HUES48 (cell line): ENCODE results near the gene ATF5.

Experiments used
- H3K27ac ChIP-seq: one replicate; pipeline ENCODE4 v1.7.0; 2013; ENCODE audit warnings: low read depth, low read length, inconsistent platforms
- H3K27me3 ChIP-seq: 2 replicates; pipeline ENCODE4 v1.6.1; 2013; ENCODE audit warnings: mild to moderate bottlenecking, low read length; ENCODE audit not compliant: control insufficient read depth, insufficient read depth
- H3K36me3 ChIP-seq: 2 replicates; pipeline ENCODE4 v1.6.1; 2013; ENCODE audit warnings: low read length; ENCODE audit not compliant: control insufficient read depth, insufficient read depth
- H3K4me1 ChIP-seq: 2 replicates; pipeline ENCODE4 v1.6.1; 2013; ENCODE audit warnings: mild to moderate bottlenecking, low read length; ENCODE audit not compliant: control insufficient read depth, insufficient read depth
- H3K4me3 ChIP-seq: 2 replicates; pipeline ENCODE4 v1.5.1; 2013; ENCODE audit warnings: mild to moderate bottlenecking, low read depth, low read length
- H3K9ac ChIP-seq: 2 replicates; pipeline ENCODE4 v1.6.1; 2013; ENCODE audit warnings: mild to moderate bottlenecking, low read depth, low read length, moderate library complexity
- H3K9me3 ChIP-seq: 2 replicates; pipeline ENCODE4 v1.6.1; 2013; ENCODE audit warnings: low read length; ENCODE audit not compliant: control insufficient read depth, insufficient read depth

Gene ATF5

GRCh38 chr19:49981603-49982593 is 52.9 kb downstream of the ATF5 start:
- Histone ChIP-seq H3K36me3 (peaks cover 6% of the 10 kb centered on the region; the same call in 1 of the 2 replicates), H3K9ac (no peak overlapping the region), H3K4me3 (no peak overlapping the region), H3K9me3 (no peaks in the 10 kb centered on the region), H3K27me3 (no peaks in the 10 kb centered on the region), H3K4me1 (no peaks in the 10 kb centered on the region), H3K27ac (no peak overlapping the region)
